Medulla oblongata (tissue), 1 donor: ENCODE results near the gene EML4.

Experiments used
- DNase-seq: peaks from one replicate; pipeline ENCODE4 v3.0.0-alpha.2; 2015; ENCODE audit errors: extremely low spot score

EML4 gene

GRCh38 chr2:42224422-42225067 lies 55.4 kb downstream of the EML4 start:
- no peak for DNase-seq

DNA sequence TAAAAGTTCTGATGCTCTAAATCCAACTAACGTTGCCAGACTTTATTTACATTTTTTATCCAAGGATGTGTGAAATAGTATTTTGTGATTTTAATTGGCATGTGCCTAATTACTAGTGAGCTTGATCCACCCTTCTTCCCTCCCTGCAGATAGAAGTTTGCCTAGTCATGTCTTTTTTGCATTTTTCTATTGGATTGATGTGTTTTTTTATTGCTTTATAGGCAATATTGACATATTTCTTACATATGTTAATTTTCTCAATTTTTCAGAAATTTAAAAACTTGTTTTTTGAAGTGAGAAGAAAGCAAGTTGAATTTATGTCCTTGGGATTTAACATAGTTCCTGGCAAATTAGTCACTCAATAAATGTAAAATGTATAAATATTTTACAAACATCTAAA lies 56.4 kb downstream of the EML4 start:
- no peak for DNase-seq

DNA sequence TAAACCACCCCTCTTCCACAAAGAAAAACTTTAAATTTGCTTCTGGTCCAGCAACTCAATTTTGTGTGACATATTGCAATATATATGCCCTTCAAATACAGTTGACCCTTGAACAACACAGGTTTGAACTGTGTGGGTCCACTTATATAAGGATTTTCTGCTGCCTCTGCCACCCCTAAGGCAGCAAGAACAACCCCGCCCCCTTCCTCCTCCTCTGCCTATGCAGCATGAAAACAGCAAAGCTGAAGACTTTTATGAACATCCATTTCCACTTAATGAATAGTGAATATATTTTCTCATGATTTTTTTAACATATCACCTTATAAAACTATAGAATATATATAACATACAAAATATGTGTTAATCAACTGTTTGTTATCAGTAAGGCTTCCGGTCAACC lies 58.3 kb downstream of the EML4 start:
- no peak for DNase-seq

DNA sequence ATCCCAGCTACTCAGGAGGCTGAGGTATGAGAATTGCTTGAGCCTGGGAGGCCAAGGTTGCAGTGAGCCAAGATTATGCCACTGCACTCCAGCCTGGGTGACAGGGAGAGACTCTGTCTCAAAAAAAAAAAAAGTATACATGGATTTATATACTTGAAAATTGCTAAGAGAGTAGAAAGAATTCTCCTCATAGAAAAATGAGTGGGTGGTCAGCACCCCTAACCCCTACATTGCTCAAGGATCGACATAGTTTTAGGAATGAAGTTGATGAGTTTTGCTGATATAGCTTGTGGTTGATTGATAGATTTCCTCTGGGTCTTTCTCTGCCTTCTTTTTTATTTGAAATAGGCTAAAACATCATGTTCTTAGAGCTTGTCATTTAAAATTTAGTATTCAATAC lies 58.9 kb downstream of the EML4 start:
- DNase-seq, result no peak

GRCh38 chr2:42229949-42230348 lies 60.8 kb downstream of the EML4 start:
- DNase-seq, result no peak

DNA sequence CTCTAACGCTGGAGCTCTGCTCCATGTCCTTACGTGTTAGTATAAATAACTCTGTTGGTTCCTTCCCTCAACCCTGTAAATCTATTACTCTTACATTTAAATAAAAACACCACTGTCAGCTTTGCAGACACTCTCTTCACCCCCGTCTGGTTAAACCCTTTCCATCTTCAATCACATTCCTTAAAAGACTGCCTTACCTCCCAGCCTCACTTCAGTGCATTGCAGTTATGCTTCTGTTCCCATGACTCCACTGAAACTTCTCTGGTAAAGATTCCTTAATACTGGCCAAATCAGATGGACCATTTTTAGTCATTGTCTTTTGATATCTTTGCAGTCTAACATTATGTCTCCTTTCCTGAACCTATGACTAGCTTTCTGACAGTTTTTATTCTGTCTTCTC lies 61.7 kb downstream of the EML4 start:
- DNase-seq, result no peak

- no peak for DNase-seq
Measured at GRCh38 chr2:42232024-42232423, 62.9 kb downstream of the EML4 start.

- no peak for DNase-seq
Measured at GRCh38 chr2:42233976-42234441, 64.9 kb downstream of the EML4 start.

- DNase-seq, result no peak
Measured at GRCh38 chr2:42236911-42237310, 67.8 kb downstream of the EML4 start.

GRCh38 chr2:42238644-42239288 lies 69.6 kb downstream of the EML4 start:
- peak; percentile 21 for DNase-seq

- no peak for DNase-seq
Measured at GRCh38 chr2:42239289-42239661, 70.1 kb downstream of the EML4 start.

DNA sequence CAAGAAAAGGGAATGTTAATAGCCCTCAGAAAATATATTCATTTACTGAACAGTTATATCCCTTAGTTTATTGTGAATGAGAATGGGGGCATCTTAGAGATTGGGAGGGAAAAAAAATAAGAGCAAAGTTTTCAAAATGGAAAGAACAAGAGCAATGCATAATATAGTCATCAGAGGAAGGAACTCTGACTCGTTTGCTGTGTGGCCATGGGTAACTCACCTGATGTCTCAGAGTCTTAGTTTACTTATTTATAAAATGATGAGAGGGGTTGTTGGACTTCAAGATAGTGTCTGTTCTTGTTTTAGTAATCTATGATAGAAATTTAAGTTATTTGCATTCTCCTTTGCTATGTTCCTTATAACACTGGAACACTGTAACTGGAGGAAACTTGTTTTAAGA lies 70.7 kb downstream of the EML4 start:
- DNase-seq, result no peak

- no peak for DNase-seq
Measured at GRCh38 chr2:42241517-42241916, 72.4 kb downstream of the EML4 start.

- DNase-seq, result no peak
Measured at GRCh38 chr2:42243297-42243696, 74.1 kb downstream of the EML4 start.

- no peak for DNase-seq
Measured at GRCh38 chr2:42244520-42244919, 75.4 kb downstream of the EML4 start.

DNA sequence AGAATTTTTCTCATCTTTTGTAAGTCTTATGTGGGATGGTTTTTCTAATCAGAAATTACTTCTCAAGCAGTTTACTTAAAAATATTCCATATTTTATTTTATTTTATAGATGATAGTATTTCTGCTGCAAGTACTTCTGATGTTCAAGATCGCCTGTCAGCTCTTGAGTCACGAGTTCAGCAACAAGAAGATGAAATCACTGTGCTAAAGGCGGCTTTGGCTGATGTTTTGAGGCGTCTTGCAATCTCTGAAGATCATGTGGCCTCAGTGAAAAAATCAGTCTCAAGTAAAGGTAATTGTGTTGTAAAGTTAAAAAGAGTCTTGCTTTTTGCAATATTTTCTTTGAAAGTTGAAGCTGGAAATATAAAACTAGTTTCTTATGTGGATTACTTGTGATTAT lies 76.2 kb downstream of the EML4 start:
- no peak for DNase-seq

GRCh38 chr2:42246562-42246961 lies 77.4 kb downstream of the EML4 start:
- DNase-seq, result no peak

- DNase-seq, result no peak
Measured at GRCh38 chr2:42248846-42249245, 79.7 kb downstream of the EML4 start.

DNA sequence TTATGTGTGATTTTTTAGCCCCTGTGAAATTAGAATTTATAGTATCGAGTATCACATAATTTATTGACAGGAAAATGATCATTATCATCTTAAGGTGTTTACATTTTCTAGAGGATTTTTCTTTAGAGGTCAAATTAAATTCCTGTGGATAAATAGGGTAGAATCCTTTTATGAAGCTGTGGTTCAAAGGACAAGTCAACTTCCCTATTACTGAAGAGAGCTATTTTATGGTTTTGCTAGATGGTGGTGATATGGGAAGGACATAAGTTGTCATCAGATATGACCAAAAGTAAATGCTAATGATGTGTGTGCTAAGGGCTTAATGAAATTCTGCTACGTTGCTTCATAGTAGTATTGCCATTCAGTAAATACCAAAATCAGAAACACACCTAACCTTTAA lies 80.1 kb downstream of the EML4 start:
- no peak for DNase-seq

- no peak for DNase-seq
Measured at GRCh38 chr2:42249887-42250286, 80.7 kb downstream of the EML4 start.

GRCh38 chr2:42250925-42251324 lies 81.8 kb downstream of the EML4 start:
- DNase-seq, result no peak

GRCh38 chr2:42252464-42252863 lies 83.3 kb downstream of the EML4 start:
- no peak for DNase-seq

GRCh38 chr2:42254186-42254895 lies 85.2 kb downstream of the EML4 start:
- no peak for DNase-seq
